HFF-Myc (cell line): ENCODE results near the gene AGBL2.
"Not testable (repeated sequence)": the region's sequence is repeated elsewhere in the genome, so short reads cannot be mapped to it uniquely, and the experiment has no call there.

Experiments used
- DNase-seq: peaks from one replicate; pipeline ENCODE4 v3.0.0-alpha.2; 2011; ENCODE audit warnings: low read depth; ENCODE audit errors: extremely low read depth
- H3K4me3 ChIP-seq: replicated peaks from 2 replicates; pipeline ENCODE4 v1.5.1; 2011; ENCODE audit warnings: low read depth, mild to moderate bottlenecking, control low read depth, low read length
- TF ChIP-seq, protein P1 (sequence below): IDR thresholded peaks from 2 replicates; pipeline ENCODE4 v1.5.1; 2012; ENCODE audit warnings: mild to moderate bottlenecking, low read depth, low read length, control low read depth; ENCODE audit errors: missing control alignments

Gene AGBL2

DNA sequence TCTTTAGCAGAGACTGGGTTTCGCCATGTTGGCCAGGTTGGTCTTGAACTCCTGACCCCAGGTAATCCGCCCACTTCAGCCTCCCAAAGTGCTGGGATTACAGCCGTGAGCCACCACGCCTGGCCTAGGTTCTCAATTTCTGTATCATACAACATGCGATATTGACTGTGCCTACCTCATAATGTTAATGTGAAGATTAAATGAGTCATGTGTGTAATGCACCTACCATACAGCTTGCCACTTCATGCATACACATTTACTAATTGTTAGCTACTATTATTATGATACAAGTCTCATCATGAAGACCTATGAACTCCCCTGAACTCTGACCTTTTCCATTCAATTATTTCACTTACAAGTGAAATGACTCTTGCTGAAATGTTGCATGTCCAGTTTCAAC, 25.7 kb downstream of the AGBL2 start:
- TF ChIP-seq, protein P1, sequence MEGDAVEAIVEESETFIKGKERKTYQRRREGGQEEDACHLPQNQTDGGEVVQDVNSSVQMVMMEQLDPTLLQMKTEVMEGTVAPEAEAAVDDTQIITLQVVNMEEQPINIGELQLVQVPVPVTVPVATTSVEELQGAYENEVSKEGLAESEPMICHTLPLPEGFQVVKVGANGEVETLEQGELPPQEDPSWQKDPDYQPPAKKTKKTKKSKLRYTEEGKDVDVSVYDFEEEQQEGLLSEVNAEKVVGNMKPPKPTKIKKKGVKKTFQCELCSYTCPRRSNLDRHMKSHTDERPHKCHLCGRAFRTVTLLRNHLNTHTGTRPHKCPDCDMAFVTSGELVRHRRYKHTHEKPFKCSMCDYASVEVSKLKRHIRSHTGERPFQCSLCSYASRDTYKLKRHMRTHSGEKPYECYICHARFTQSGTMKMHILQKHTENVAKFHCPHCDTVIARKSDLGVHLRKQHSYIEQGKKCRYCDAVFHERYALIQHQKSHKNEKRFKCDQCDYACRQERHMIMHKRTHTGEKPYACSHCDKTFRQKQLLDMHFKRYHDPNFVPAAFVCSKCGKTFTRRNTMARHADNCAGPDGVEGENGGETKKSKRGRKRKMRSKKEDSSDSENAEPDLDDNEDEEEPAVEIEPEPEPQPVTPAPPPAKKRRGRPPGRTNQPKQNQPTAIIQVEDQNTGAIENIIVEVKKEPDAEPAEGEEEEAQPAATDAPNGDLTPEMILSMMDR: no peak
- DNase-seq: no peak
- no peak overlapping the region for H3K4me3 ChIP-seq

DNA sequence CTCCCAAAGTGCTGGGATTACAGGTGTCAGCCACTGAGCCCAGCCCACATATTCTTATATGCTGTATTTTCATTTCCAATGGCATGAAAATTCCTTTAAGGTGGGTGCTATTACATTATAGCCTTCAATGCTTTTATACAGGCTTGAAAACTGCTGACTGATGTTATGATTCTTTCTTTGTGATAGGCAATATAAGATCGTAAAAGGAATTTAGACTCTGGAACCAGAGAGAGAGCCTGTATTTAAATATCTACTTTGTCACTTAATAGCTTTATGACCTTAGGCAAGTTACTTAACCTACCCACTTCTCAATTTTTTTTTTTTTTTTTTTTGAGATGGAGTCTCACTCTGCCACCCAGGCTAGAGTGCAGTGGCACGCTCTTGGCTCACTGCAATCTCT, 26.2 kb downstream of the AGBL2 start:
- DNase-seq: no peak
- TF ChIP-seq, protein P1: no peak
- no peak overlapping the region for H3K4me3 ChIP-seq

DNA sequence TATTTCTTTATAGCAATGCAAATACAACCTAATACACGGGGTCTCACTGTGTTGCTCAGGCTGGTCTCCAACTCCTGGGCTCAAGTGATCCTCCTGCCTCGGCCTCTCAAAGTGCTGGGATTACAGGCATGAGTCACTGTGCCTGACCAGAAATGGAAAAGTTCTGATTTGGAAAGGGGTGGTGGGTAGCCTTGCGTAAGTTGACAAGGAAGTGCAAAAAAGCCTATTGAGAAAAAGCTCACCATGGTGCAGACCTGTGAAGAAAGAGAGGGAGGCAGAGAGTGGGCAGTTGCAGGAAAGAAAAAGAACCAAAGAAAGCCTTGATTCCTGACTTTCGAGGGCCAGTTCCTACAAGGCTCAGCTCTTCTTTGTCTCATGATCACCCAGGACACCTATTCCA, 27.1 kb downstream of the AGBL2 start:
- H3K4me3 ChIP-seq: no peak overlapping the region
- TF ChIP-seq, protein P1: no peak
- no peak for DNase-seq

DNA sequence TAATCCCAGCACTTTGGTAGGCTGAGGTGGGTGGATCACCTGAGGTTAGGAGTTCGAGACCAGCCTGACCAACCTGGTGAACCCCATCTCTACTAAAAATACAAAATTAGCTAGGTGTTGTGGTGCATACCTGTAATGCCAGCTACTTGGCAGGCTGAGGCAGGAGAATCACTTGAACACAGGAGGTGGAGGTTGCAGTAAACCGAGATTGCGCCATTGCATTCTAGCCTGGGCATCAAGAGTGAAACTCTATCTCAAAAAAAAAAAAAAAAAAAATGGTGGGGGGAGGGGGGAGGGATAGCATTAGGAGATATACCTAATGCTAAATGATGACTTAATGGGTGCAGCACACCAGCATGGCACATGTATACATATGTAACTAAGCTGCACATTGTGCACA, 28.5 kb downstream of the AGBL2 start:
- DNase-seq, H3K4me3 ChIP-seq: not testable (repeated sequence)

DNA sequence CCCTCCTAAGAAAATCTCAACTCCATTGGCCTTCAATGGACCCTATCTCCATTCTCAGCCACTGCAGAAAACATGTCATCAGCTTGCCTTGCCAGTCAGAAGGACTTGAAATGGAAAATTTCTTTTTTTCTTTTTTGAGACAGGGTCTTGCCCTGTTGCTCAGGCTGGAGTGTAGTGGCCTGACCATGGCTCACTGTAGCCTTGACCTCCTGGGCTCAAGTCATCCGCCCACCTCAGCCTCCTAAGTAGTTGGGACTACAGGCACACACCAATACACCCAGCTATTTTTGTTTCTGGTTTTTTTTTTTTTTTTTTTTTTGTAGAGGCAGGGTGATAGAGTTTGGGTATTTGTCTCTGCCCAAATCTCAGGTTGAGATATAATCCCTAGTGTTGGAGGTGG, 29.0 kb downstream of the AGBL2 start:
- TF ChIP-seq, protein P1: no peak
- H3K4me3 ChIP-seq: no peak overlapping the region
- no peak for DNase-seq

DNA sequence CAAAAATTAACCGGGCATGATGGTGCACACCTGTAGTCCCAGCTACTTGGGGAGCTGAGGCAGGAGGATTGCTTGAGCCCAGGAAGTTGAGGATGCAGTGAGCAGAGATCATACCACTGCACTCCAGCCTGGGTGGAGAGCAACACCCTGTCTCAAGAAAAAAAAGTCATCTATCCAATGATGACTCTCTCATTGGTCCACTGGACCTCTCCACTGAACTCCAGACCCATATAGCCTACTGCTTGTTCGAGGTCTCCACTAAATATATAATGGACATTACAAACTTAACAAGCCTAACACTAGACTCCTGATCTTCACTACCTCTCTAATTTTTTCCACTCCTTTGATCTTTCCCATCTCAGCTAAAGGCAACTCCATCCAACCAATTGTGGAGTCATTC, 39.3 kb downstream of the AGBL2 start:
- DNase-seq: no peak
- TF ChIP-seq, protein P1: no peak
- no peak overlapping the region for H3K4me3 ChIP-seq

DNA sequence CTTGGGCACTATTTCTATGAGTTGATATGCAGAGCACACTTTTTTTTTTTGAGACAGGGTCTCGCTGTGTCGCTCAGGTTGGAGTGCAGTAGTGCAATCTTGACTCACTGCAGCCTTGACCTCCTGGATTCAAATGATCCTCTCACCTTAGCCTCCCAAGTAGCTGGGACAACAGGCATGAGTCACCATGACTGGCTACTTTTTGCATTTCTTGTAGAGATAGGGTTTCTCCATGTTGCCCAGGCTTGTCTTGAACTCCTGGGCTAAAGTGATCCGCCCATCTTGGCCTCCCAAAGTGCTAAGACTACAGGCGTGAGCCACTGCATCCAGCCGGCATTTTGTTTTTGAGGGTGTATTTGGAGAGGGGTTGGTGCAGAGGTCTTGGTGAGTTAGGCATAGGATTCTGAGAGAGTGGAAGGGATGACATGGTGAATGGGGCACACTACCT, 42.9 kb downstream of the AGBL2 start:
- H3K4me3 ChIP-seq: no peak overlapping the region
- TF ChIP-seq, protein P1: no peak
- peak; percentile 2 for DNase-seq
